Upper lobe of left lung (tissue), 4 donors: ENCODE measurements around the gene HAO1.

Experiments used
- CTCF ChIP-seq, 6 experiments: fragments of 450-650 bp in 4 of 6; fragments of 200-600 bp in 2 of 6; sonication (generic) in 2 of 6; IDR thresholded peaks; one replicate each; pipeline ENCODE4 v1.5.1; 2016 to 2019; ENCODE audit warnings: antibody characterized with exemption in 6 of 6
- EP300 ChIP-seq, 4 donors: sonication (generic); formaldehyde crosslinking; IDR thresholded peaks; one replicate each; pipeline ENCODE4 v1.5.1; 2017; ENCODE audit warnings: antibody characterized with exemption in 4 of 4, control low read depth in 2 of 4
- POLR2A ChIP-seq, 4 donors: fragments of 450-650 bp; IDR thresholded peaks; one replicate each; pipeline ENCODE4 v1.5.1; 2016 to 2017; ENCODE audit warnings: antibody characterized with exemption in 4 of 4, mild to moderate bottlenecking in 2 of 4
- POLR2AphosphoS5 ChIP-seq, 2 donors: sonication (generic); formaldehyde crosslinking; IDR thresholded peaks; one replicate each; pipeline ENCODE4 v1.5.1; 2017; ENCODE audit warnings: antibody characterized with exemption in 2 of 2

- TF ChIP-seq CTCF (IDR thresholded peaks at IDR 0.05) (no peak), POLR2A (IDR thresholded peaks at IDR 0.05) (no peak), EP300 (IDR thresholded peaks at IDR 0.05) (no peak), POLR2AphosphoS5 (IDR thresholded peaks at IDR 0.05) (no peak)
Observed at GRCh38 chr20:7939663-7940062, 595 bp downstream of the HAO1 start.
